Cortex of kidney (tissue), 1 donor: Measurements from ENCODE around the gene WDFY4.

Experiments
- DNase-seq: peaks from one replicate; lab custom pipeline; 2025; lab: John Stamatoyannopoulos, UW

The WDFY4 gene

DNA sequence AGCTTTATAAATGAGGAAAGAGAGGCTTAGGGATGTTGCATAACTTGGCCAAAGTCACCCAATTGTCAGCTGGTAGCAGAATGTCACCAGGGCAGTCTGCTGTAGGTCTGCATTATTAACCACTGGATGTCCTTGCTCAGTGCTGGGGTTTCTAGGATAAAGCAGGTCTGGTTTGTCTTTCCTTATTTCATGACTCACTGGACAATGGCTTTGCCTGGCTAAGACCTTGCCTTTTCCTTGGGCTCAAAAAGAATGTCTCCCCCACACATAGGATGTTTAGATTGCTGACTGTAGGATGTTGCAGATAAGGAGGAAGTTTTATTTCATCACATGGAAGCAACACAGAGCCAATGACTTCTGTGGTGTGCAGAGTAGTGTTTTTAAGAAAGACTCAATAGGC lies 29.4 kb downstream of the WDFY4 start:
- DNase-seq, result no peak

DNA sequence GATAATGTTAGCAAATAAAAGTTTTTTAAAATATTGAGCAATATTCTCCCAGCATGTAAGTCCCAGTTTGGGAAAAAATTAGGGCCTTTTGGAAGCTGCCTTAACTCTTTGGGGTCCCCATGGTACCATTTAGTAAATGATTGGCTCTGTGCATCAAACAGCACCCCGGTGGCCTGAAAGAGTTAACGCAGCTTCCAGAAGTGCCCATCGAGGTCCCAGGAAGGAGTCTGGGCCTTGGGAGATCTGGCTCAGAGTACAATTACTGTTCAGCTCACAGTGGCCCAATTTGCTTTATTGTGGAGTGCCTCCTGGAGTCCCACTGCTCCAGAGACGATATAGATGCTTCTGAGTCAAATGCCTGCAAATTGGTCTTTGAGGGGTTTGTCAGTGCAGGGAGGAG lies 31.7 kb downstream of the WDFY4 start:
- no peak for DNase-seq

DNA sequence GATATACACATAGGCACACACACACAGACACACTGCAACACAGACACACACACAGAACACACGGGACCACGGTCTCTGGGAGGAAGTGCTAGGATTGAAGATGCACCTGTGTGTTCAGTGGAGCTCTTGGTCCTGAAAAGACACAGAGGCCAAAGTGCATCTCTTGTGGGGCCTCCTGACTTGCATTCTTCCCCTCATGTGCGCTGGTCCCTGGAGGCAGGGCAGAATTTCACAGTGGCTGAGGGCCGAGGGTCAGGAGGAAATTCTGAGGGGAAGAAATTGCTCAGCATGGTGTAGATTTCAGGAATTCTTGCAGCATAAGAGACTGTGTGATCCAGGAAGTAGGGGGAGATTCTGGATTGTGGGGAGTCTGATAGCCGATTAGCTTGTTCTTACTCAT lies 35.9 kb downstream of the WDFY4 start:
- no peak for DNase-seq

DNA sequence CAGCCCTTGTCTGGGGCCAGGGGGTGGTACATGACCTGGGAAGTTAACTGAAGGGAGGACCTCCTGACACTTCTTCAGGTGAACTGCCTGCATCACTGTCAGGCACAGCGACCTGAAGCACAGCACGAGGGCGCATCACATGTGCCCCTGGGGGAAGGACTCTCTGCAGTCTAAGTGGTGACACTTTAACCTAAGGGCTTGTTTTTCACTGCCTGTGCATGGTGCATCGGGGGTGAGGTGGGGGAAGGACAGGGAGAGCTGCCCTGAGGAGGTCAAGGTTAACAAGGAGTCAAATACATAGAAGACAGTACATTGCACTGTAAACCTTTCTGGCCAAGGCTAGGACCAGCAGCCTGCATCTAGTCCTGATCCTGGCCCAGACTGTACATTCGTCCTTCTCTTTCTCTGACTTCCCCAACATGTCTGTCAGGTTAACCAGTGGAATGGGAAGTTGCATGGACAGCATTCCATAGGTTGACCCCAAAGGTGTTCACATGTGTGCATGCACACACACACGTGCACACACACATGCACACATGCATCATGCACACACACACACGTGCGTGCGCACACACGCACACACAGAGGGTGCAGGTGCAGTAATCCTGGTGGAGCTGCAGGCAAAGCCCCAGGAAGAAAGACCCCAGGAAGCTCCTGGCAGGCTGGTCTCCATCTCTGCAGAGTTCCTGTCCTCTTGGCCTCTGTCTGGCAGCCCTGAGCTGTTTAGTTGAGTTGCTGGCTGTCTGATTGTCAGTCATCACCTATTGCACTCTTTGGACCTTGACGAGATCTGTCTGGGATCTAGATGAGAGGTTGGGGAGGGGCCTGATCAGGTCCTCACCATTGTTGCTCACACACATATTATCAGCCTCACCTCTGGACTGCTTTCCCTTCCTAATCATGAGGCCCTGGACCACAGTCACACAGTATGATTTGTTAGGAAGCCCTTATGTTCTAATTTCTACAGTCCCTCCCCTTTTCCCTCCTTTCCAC lies 37.8 kb downstream of the WDFY4 start:
- no peak for DNase-seq

DNA sequence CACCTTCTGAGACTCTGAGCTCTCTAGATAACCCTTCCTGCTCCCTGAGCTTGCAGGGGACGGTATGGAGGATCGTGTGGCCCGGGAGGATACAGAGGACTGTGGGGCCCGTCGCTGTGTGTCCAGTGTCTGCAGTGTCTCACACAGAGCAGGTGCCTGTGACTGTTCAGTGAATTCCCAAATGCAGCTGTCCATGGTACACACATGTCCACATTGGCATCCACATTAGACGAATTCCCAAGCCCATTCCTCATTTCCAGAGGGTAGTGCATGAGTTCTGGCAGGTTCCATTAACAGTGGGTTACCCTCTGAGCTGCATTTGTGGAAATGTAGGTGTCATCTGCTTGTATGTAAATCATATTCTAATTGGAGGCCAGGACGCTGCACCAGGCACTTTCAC lies 39.5 kb downstream of the WDFY4 start:
- DNase-seq, result no peak

DNA sequence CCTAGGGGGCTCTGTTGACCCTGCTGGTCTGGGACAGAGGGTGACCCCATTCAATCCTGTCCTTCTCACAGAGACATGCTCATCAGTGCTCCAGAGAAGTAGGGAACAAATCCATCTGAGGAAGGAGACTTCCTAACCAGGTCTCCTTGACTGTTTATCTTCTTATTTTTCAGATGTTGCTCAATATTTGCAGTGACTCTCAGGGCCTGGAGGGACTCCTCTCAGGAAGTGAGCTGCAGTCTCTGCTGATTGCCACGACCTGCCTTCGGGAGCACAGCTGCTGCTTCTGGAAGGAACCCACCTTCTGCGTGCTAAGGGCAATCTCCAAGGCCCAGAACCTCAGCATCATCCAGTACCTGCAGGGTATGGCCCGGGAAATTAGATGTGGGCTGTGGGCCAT lies 41.0 kb downstream of the WDFY4 start:
- DNase-seq, result no peak

DNA sequence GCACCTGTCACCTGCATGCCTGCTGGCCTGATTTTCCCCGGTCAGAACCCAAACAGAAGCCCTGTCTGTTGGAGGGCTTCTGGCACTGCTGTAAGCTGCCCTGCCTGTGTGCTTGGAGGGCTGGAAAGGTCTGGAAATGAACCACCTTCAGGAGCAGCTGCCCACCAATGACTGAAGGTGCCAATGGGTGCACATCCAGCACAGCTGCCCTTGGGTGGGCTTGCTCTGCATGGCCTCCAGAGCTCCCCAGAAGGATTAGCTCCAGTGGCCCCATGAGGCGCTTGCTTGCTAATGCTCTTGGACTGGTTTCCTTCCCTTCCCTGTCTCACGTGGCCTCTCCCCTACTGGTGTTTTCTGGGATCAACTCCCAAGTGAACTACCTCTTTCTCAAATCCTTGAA lies 43.2 kb downstream of the WDFY4 start:
- no peak for DNase-seq

DNA sequence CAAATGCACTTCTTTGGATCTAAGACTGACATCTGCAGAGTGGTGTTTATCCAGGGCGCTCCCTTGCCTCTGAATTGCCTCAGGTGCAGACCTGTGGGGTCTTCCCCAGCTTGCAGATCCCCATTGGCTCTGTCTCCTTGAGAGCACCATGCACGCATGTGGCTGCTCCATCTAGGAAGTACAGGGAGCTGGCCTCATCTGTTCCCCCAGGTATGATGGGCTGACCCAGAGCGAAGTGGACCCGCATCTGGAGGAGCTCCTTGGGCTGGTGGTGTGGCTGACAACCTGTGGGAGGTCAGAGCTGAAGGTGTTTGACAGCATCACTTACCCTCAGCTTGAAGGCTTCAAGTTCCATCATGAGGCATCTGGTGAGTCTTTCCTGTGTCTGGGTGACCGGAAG lies 44.5 kb downstream of the WDFY4 start:
- DNase-seq, result no peak

DNA sequence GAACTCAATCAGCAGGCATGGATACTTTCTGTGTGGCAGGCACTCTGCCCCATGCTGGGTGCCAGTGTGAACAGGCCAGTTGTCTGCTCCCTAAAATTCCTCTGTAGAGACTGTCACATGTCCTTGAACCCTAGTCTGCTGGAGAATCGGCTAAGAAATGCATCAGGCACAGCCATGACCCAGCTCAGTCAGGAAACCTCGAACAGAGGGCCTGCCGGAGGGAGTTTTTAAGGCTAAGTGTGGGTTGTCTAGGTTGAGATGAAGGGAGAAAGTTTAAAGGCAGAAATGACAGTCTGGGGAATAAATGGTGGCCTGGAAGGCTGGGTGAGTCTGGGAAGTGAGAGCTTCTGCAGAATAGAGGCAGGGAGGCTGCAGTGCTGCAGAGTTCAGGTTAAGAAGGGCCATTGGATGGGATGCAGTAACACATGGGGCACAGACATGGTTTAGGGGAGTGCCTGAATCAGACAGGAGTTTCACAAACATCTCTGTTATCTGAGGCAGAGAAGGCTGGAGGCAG lies 45.3 kb downstream of the WDFY4 start:
- DNase-seq, result no peak

DNA sequence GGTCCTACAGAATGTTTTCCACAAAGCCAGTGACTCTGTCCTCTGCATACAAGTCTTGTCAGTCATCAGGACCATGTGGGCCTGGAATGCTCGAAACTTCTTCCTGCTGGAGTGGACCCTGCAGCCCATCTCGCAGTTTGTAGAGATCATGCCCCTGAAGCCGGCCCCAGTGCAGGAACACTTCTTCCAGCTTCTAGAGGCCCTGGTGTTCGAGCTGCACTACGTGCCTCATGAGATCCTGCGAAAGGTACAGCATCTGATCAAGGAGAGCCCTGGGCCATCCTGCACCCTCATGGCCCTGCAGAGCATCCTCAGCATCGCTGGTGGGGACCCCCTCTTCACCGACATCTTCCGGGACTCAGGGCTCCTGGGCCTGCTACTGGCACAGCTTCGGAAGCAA lies 46.5 kb downstream of the WDFY4 start:
- no peak for DNase-seq

DNA sequence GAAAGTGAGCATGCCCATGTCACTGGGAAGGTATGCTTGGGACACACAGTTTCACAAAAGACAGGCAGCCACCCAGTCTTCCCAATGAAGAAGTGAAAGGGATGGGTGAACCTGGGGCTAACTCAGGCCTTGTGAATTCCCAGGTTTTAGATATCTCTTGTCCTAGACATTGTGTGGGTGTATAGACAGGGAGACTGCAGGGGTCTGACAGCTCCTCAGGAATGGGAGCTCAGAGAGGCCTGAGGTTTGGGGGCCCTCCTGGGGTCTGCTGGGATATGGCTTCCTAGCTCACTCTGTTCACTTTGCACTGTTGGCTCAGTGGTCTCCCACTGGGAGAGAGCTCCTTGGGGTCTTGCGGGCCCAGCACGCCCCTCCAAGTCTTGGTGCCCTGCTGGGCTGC lies 47.0 kb downstream of the WDFY4 start:
- no peak for DNase-seq

DNA sequence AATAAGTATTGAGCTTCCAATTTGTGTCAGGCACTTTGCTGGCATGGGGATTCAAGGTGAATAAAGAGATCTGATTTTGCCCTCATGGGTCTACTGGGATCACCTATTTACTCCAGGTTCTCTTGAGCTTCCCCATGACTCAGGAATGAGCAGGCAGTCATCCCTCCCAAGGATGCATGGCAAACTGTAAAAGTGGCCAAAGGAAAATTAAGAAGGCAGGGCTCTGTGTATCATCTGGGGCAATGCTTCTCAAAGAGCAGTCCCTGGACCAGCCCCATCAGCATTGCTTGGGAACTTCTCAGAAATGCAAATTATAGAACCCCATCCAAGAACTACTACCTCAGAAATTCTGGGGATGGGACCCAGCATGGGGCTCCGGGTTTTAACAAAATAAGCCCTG lies 48.7 kb downstream of the WDFY4 start:
- DNase-seq, result no peak

DNA sequence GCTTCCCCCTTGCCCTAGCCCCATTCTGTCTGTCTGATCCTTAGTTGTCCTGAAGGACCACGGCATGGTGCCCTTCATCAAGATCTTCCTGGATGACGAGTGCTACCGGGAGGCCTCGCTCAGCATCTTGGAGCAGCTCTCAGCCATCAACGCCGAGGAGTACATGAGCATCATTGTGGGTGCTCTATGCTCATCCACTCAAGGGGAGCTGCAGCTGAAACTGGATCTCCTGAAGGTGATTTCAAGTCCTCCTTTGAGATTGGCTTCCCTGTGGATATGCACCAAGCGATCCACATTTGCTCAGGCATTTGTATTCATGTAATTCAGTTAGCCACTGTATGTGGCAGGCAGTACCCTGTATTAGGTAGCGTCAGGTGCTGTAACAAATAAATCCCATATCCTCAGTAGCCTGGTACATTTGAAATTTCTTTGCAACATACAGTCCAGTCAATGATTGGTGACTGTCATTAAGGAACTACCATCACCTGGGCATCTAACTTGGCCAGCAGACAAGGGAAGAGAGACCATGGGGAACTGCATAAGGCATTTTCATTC lies 51.2 kb downstream of the WDFY4 start:
- no peak for DNase-seq

DNA sequence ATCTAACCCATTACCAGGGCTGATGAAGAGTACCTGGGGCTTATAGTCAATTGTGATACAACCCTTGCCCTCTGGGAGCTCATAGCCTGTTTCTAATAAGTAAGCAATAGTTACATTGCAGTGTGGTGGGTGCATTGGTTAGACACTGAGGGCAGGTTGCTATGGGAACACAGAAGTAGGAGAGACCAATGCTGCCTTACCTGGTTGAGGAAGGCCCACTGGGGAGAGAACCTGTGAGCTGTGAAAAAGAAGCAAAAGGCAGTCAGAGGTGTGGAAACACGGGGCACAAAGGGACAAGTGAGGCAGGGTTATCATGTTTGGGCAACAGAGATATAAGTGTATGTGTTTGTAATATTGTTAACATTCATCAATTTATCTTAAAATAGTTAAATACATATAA lies 51.9 kb downstream of the WDFY4 start:
- no peak for DNase-seq

DNA sequence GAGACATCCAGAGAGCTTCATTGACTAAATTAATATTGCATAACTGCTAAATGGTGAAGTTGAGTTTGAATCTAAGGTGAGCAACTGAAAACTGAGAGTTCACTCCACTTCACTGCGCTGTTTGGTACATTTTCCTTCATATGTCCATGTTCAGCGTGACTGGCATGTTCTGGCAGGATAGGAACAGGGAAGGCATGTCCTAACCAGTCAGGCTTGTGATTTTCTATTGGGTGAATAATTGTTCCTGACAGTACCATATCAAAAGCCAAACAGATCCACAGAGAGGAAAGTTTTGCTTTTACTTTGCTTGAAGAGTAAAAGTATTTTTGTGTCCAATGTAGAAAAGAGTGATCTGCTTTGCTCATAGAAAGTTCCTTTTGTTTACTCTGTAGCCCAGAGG lies 53.2 kb downstream of the WDFY4 start:
- no peak for DNase-seq

DNA sequence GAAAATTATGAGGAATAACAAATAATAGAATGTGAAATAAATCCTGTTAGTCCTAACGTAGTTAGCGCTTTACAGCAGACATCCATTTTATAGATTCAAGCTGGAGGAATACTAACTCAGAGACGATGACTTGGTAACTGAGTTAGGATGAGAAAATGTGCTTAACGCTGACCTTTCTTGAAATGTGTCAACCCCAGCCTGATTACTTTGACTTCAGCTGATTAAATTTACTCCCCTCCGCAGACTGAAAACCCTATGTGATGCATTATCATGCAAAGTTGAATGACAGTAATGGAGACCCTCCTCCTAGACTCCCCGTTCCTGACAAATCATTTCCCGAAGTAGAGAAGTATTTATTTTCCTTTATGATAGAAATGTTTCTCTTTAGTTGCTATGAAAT lies 54.5 kb downstream of the WDFY4 start:
- DNase-seq, result no peak

DNA sequence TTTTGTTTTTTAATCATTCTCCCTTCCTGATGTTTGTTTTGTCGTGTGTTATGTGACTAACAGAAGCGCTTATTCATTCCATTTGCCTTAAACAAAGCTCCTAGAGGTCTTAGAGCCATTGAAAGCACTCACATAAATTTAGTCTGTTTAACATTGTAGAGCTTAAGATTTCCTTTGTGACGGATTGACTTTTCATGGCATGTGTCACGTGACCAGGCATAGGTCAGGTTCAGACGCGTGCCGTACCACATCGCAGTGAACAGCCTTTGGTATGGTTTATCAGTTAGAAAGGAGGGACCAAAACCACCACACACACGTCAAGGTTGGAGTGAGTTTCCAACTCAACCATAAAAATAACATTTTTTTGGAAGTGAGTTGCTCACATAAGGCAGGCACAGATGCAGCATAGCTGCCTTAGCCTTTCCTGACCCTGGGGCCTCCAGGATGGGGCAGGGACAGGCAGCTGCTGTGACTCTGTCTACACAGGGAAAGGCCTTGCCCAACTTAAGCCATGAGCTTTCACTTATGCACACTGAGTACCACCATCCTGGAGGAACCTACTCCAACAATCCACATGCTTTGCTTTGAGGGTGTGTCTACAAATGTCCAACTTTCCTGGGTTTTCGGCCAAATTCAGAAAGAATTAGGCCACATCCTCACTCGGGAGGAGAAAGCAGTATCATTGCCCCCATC lies 55.5 kb downstream of the WDFY4 start:
- DNase-seq, result no peak

DNA sequence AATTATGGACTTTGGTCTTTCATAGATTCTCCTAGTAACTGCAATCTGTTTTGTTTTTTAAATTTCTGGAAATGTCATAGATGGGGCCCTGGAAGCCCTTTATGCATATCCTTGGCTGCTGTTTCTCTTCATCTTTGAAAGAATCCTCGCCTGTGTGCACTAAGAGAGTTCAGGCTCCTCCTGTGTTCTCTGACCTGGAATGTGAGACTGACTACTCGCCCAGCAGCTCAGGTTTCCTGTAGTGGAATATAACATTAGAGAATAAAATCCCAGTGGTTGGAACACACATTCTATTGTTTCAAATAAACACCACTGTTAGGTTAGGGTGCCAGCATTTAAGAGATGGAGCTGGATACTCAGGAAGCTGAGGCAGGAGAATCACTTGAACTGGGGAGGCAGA lies 56.3 kb downstream of the WDFY4 start:
- DNase-seq, result no peak

DNA sequence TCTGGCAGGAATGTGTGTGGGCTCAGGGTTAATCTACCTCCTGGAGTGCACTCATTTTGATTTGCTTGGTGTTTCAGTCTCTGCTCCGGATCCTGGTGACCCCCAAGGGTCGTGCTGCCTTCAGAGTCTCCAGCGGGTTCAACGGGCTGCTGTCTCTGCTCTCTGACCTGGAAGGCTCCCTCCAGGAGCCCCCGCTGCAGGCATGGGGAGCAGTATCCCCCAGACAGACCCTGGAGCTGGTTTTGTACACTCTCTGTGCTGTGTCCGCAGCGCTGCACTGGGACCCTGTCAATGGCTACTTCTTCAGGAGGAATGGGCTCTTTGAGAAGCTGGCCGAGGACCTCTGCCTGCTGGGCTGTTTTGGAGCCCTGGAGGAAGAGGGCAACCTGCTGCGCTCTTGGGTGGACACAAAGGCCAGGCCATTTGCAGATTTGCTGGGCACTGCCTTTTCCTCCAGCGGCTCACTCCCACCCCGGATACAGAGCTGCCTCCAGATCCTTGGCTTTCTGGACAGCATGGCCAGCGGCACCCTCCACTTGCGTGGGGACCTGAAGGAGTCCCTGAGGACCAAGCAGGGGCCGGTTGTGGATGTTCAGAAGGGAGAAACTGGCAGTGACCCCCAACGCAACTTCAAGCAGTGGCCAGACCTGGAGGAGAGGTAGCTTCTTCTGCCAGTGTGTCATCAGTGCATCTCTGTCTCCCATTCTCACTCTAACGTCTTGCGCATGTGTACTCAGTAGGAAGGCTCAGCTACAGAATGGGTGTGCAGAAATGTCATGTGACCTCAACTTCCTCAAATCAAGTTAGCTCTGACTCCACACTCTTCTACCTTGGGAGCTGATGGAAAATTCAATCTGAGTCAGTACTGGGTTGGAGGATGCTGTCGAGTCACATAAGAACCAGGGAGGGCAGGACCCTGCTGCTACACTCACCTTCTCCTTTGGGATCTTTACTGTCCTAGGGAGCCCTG lies 58.5 kb downstream of the WDFY4 start:
- DNase-seq, result no peak

DNA sequence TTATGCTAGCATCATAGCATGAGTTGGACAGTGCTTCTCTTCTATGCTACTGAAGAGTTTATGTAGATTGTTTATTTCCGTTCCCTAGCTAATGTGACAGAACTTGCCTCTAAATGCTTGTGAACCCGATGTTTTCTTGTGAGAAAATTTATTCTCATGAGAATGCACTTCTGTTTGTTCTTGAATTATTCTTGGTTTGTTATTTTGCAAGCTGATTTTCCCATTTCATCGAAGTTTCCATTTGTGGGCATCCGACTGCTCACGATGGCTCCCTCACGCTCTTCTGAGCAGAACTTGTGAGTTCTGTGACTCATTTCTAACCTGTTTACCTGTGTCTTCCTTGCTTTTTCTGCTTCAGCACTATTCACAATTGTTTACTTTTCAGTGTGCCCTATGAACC lies 59.9 kb downstream of the WDFY4 start:
- no peak for DNase-seq

DNA sequence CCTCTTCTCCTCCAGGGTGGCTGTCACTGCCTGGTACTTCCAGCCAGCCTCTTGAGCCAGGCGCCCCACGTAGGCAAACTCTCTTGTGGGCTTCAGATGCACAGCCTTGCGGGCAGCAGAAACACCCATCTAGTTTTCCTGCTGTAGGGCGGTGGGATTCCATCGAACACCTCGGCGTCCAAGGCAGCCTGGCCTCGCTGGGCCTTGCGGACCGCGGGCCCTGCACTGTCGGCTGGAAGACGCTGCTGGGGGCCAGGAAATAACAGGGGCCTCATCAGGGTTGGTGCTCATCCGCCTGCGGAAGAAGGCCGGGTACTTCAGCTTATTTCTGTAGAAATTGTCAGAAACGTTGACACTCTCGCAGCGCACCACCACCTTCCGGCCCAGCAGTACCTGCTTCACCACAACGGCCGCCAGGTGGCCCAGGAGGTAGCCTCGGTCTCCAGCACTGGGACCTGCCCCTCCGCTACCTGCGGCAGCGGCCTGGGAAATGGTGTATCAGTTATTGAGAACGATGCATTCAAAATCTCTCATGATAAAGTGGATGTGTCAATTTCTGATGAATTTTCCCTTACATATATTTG lies 61.1 kb downstream of the WDFY4 start:
- DNase-seq, result no peak
